ENCODE data around the gene SLC38A3. TPM values are rescaled to one million over a fixed set of nuclear protein-coding genes. Genes with fewer than 3 reads are reported as not detected.

The SLC38A3 gene
- total and polyA plus RNA-seq, 2 donors (not counting 3 experiments of a cell fraction or from before 2014, with no cell fraction given) = 0.60 to 1.1 TPM

- Histone ChIP-seq H3K27me3 (ENCODE audit: control insufficient read depth in 2 of 2, insufficient read depth in 2 of 2, low read length in 2 of 2) (peaks cover 3 to 6% of the 10 kb centered on the region in 2 experiments), H3K4me1 (ENCODE audit: control insufficient read depth, extremely low read depth, insufficient read depth, low read length) (peaks cover 8% of the 10 kb centered on the region), H3K9me3 (replicated peaks; ENCODE audit: control insufficient read depth, insufficient read depth, low read length) (no peaks in the 10 kb centered on the region), H3K4me3 (replicated peaks in 1 of 3; ENCODE audit: insufficient read depth in 1 of 3, low read depth in 1 of 3, low read length in 3 of 3) (no peak overlapping the region), H2AFZ (ENCODE audit: low read depth, low read length) (no peak overlapping the region), H3K79me2 (ENCODE audit: control insufficient read depth, insufficient read depth, low read length) (no peaks in the 10 kb centered on the region), H3K36me3 (ENCODE audit: control insufficient read depth in 2 of 2, extremely low read depth in 1 of 2, insufficient read depth in 2 of 2, low read length in 2 of 2) (no peaks in the 10 kb centered on the region), H3K9me1 (replicated peaks; ENCODE audit: control insufficient read depth, extremely low read depth, insufficient read depth, low read length) (no peaks in the 10 kb centered on the region), H4K20me1 (replicated peaks; ENCODE audit: control insufficient read depth, extremely low read depth, insufficient read depth, low read length) (no peaks in the 10 kb centered on the region), H3K27ac (ENCODE audit: insufficient read depth, low read depth, low read length) (no peak overlapping the region), H3K4me2 (ENCODE audit: insufficient read depth, low read length) (no peak overlapping the region), H3K9ac (replicated peaks; ENCODE audit: extremely low read depth, insufficient read depth, low read length) (no peak overlapping the region)
- ChIA-PET POLR2A (interaction anchor here (2.4 kb wide), 1 partner anchor 29 kb away, joined by 14 read pairs; the partner anchor contains the start of gene GNAI2), CTCF (interaction anchor here (0.8 to 1.1 kb wide), 2 partner anchors 9 to 39 kb away, joined by 3 to 6 read pairs; no protein-coding TSS in a partner anchor)
- no peak for DNase-seq (ENCODE audit: low read depth, low spot score)
- no TSS peak for BruUV-seq (replicated peaks)
- FAIRE-seq = no peak
- dilution Hi-C loops (cut with MboI; ENCODE audit: extremely low pct_ligation_motif_present, low sequenced_read_pairs) (no loop called here), intact Hi-C loops (cut with micrococcal nuclease) (loop anchor here (10.0 kb wide), 1 partner anchor 140 kb away; no protein-coding TSS in a partner anchor)
- TF ChIP-seq POLR2AphosphoS5 (IDR thresholded peaks at IDR 0.05; ENCODE audit: insufficient read depth, low read depth, low read length) = no peak
- no peak for TF ChIP-seq GATA2 (IDR thresholded peaks at IDR 0.05; ENCODE audit: insufficient read depth, insufficient read length, low read depth, low read length)
- no peak for TF ChIP-seq JUN (IDR thresholded peaks at IDR 0.05; ENCODE audit: borderline replicate concordance, insufficient read depth, insufficient read length, low read depth)
- TF ChIP-seq CTCF (IDR thresholded peaks at IDR 0.05; ENCODE audit: extremely low read depth in 1 of 2, insufficient read depth in 1 of 2, low read depth in 1 of 2, low read length in 2 of 2) = no peak
- no peak for TF ChIP-seq FOS (IDR thresholded peaks at IDR 0.05; ENCODE audit: borderline replicate concordance, insufficient read depth, low read length)
- TF ChIP-seq POLR2A (IDR thresholded peaks at IDR 0.05; ENCODE audit: low read depth, low read length) = no peak
- TF ChIP-seq EZH2 (IDR thresholded peaks at IDR 0.05; ENCODE audit: borderline replicate concordance, low read depth, low read length, severe bottlenecking) = no peak
- no peak for TF ChIP-seq MYC (IDR thresholded peaks at IDR 0.05; ENCODE audit: low read depth, low read length)
- TF ChIP-seq, protein P1, sequence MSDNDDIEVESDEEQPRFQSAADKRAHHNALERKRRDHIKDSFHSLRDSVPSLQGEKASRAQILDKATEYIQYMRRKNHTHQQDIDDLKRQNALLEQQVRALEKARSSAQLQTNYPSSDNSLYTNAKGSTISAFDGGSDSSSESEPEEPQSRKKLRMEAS (IDR thresholded peaks at IDR 0.05; ENCODE audit: insufficient read depth, insufficient read length) = no peak
These were observed 60.0 kb downstream of the SLC38A3 start for GRCh38 chr3:50264964-50265485.
